Occipital lobe (tissue), 2 donors: ENCODE measurements around the gene FGF11. TPM values are rescaled to one million over a fixed set of nuclear protein-coding genes. Genes with fewer than 3 reads are reported as not detected.
"Not testable (repeated sequence)": the region's sequence is repeated elsewhere in the genome, so short reads cannot be mapped to it uniquely, and the experiment has no call there.

ENCODE experiments used
- DNase-seq: peaks from one replicate; lab custom pipeline; 2025; lab: John Stamatoyannopoulos, UW
- total RNA-seq: library from RNA; depleted of rRNA; stranded (reverse); fragments of >200 nt; gene quantifications from one replicate; pipeline ENCODE4 v1.2.3, GENCODE V29; 2014

Gene FGF11
- total RNA-seq, 1 donor from 2014 or later: 18.2 TPM

DNA sequence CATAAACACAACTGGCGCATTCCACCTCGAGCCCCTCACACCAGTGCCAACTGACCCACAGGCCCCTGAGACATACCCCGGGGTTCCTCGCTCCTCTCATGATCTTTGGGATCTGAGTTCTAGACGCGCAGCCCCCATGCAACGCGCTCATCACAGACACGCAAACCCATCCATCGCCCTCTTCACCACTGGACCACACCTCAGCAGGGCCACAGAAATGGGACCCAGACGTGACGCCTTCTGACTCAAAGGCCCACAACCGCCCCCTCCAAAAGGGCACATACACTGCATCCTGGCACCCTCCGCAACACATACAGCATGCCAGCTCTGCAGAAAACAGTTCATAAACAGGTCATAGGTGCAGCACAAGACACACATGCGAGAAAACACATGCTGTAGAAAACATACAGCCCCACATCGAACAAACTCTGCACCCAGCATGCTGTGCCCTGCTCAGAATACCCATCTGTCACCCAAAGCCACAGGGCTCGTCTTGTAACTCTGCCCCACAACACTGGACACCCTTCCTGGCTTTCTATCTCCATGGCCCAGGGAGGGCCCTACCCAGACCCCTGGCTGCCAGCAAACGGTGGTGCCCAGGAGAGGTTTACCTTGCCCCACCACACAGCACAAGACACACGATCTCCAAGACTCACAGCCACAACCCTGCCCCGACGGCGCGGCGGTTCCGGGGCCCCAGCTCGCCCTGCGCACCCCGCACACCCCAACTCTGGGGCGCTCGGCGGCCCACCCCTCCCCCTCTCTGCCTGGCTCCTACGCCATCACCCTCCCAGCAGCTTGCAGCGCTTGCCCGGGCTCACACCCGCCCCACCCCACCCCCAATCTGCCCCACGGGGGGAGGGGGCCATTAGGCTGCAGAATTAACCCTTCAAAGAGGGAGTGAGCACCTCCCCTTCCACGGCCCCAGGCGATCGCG, 39.2 kb downstream of the FGF11 start:
- DNase-seq: peak; percentile 34

- DNase-seq: peak; percentile 69
Measured at GRCh38 chr17:7479213-7480088, 40.1 kb downstream of the FGF11 start, which contains the start of gene ZBTB4. Gene ZBTB4 (minus strand): TSS chr17:7479631. CDS start chr17:7466801, 12,830 bp downstream.

GRCh38 chr17:7480089-7480384, 40.7 kb downstream of the FGF11 start:
- no peak for DNase-seq

DNA sequence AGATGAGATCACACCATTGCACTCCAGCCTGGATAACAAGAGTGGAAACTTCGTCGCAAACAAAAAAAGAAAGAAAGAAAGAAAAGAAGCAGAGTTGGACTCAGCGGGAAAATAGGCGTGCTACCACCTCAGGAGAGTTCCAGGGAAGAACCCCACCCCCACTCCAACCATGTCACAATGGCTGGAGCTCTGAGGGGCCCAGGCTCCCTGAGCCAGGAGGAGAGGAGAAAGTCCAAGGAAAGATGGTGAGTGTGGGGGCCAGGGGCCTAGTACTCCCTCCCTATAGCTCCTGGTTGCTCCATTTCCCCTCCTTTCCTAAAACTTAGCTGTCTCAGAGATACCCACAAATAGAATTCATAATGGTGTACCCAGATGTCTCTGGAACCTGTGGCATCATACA, 42.0 kb downstream of the FGF11 start, which contains the start of gene SLC35G6:
Gene SLC35G6 (plus strand): TSS at position 172 of the 400 bp plus-strand sequence. CDS start 71 bp downstream, at position 243.
- DNase-seq: not testable (repeated sequence)

DNA sequence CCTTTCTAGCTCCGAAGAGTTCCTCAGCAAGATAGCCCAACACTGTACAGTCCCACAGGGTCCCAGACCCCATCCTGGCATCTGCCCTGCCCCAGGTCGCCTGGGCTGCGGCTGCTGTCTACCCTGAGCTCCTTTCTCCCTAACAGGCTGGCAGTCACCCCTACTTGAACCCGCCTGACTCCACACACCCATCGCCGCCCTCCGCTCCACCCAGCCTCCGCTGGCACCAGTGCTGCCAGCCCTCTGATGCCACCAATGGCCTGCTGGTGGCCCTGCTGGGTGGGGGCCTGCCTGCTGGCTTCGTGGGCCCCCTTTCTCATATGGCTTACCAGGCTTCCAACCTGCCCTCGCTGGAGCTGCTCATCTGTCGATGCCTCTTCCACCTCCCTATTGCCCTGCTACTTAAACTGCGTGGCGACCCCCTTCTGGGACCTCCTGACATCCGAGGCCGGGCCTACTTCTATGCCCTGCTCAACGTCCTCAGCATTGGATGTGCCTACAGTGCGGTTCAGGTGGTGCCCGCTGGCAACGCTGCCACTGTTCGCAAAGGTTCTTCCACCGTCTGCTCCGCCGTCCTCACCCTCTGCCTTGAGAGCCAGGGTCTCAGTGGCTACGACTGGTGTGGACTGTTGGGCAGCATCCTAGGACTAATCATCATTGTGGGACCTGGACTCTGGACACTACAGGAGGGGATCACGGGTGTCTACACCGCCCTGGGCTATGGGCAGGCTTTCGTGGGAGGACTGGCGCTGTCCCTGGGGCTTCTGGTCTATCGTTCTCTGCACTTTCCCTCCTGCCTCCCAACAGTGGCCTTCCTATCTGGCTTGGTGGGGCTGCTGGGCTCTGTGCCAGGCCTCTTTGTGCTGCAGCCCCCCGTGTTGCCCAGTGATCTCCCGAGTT, 42.8 kb downstream of the FGF11 start:
- DNase-seq: not testable (repeated sequence)

DNA sequence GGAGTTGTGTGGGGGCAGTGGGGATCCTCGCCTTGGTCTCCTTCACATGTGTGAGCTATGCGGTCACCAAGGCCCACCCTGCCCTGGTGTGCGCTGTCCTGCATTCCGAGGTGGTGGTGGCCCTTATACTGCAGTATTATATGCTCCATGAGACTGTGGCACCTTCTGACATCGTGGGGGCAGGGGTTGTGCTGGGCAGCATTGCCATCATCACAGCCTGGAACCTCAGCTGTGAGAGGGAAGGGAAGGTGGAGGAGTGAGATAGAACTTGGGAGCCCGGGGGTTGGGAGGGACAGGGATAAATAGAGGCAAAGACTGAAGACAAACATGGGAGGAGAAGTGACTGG, 43.4 kb downstream of the FGF11 start:
- not testable (repeated sequence) for DNase-seq

GRCh38 chr17:7483255-7484066, 44.1 kb downstream of the FGF11 start:
- peak; percentile 96 for DNase-seq

DNA sequence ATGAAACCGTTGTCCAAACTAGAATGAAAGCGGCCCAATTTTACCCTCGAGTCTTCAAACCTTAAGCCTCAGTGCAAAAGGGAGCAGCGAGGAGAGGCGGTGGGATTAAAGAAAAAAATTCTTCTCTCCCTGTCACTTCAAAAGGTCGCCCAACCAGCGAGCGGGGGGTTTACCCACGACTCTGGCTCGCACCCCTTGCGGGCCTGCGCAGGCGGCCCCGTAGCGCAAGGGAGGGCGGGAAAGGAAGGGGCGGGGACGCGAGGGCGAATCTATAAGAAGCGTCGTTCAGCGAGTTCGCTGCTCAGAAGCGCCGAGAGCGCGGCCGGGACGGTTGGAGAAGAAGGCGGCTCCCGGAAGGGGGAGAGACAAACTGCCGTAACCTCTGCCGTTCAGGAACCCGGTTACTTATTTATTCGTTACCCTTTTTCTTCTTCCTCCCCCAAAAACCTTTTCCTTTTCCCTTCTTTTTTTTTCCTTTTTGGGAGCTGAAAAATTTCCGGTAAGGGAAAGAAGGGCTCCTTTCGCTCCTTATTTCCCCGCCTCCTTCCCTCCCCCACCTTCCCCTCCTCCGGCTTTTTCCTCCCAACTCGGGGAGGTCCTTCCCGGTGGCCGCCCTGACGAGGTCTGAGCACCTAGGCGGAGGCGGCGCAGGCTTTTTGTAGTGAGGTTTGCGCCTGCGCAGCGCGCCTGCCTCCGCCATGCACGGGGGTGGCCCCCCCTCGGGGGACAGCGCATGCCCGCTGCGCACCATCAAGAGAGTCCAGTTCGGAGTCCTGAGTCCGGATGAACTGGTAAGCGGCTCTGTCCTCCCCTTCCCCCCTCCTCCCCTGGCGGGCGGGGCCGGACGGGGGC, 45.0 kb downstream of the FGF11 start, which contains the start of gene POLR2A:
Gene POLR2A (plus strand): TSS at position 300 of the 852 bp plus-strand sequence.
- peak; percentile 96 for DNase-seq

GRCh38 chr17:7484919-7485377, 45.6 kb downstream of the FGF11 start:
- DNase-seq: no peak

DNA sequence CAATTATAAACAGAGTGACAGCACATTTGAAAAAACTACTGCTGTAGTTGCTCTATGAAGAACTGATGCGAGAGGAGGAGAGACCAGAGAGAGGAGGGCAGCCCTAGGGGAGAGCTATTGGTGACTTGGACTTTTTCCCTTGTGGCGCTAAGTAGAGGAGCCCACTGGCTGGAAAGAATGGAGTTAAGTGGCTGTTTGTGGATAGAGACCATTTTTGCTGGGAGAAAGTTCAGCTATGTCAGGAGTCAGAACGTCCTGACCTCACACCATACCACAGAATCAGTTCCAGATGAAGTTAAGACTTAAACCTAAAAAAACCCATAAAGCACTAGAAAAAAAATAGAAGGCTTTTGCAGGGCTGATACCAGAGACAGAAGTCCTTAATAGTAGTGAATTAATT, 46.9 kb downstream of the FGF11 start:
- no peak for DNase-seq

DNA sequence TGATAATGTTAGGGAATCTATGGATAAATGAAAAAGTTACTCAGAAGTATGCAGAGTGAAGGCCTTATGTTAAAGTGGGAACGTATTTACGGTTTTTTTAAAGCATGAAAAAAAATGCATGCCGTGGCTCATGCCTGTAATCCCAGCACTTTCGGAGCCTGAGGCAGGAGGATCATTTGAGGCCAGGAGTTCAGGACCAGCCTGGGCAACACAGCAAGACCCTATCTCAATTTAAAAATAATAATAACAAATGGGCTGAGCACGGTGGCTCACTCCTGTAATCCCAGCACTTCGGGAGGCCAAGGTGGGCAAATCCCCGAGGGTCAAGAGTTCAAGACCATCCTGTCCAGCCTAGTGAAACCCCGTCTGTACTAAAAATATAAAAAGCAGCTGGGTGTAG, 50.8 kb downstream of the FGF11 start:
- no peak for DNase-seq

DNA sequence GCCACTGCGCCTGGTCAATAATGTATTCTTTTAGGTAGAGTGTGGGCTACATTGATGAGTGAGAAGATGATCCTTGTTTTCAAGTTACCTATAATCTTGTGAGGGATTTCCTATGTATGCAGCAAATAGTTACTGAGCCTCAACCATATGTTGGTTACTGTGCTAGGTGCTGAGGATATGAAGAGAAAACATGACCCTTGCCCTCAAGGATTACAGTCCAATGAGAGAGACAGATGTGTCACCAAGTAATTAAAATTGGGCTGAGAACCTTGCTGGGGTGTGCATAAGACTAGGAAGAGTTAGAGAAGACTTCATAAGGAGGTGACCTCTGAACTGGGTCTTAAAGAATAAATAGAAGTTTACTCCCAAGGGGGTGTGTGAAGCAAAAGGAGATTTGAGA, 52.3 kb downstream of the FGF11 start:
- DNase-seq: no peak

DNA sequence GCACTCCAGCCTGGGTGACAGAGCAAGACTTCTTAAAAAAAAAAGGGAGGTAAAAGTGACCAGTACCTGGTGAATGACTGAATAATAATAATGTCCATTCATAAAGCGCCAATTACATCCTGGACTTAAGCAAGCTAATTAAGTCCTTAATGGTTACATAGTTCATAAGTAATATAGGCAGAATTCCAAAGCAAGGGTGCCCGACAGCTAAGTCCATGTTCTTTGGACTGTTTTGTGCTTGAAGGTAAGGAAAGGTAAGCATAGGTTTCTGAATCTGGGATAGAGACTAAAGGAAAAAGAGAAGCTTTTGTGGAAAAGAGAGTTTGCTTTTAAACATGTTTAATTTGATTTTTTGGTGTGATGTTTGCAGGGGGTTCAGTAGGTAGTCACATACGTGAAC, 54.6 kb downstream of the FGF11 start:
- DNase-seq: no peak

Other genes with a start within 250 kb of the FGF11 start
- gene DLG4, start 219.7 kb upstream of the FGF11 start, total RNA-seq: 131 TPM
- 77.2 TPM for gene ACADVL, start 219.6 kb upstream of the FGF11 start, total RNA-seq
- gene DVL2, start 205.0 kb upstream of the FGF11 start, total RNA-seq: 49.1 TPM
- gene PHF23, start 200.1 kb upstream of the FGF11 start, total RNA-seq: 33.7 TPM
- 93.3 TPM for gene GABARAP, start 197.1 kb upstream of the FGF11 start, total RNA-seq
- 26.5 TPM for gene CTDNEP1, start 187.8 kb upstream of the FGF11 start, total RNA-seq
- 25.4 TPM for gene ELP5, start 187.3 kb upstream of the FGF11 start, total RNA-seq
- 0.16 TPM for gene CLDN7, start 177.0 kb upstream of the FGF11 start, total RNA-seq
- gene SLC2A4, start 157.8 kb upstream of the FGF11 start, total RNA-seq: 0.16 TPM
- gene YBX2, start 144.9 kb upstream of the FGF11 start, total RNA-seq: 2.7 TPM
- 156 TPM for gene EIF5A, start 131.9 kb upstream of the FGF11 start, total RNA-seq
- 29.5 TPM for gene GPS2, start 124.2 kb upstream of the FGF11 start, total RNA-seq
- 46.6 TPM for gene NEURL4, start 110.2 kb upstream of the FGF11 start, total RNA-seq
- gene ACAP1, start 103.0 kb upstream of the FGF11 start, total RNA-seq: not detected
- 3.9 TPM for gene KCTD11, start 87.3 kb upstream of the FGF11 start, total RNA-seq
- gene TMEM95, start 84.4 kb upstream of the FGF11 start, total RNA-seq: not detected
- gene TNK1, start 58.4 kb upstream of the FGF11 start, total RNA-seq: 0.94 TPM
- 10.0 TPM for gene PLSCR3, start 45.0 kb upstream of the FGF11 start, total RNA-seq
- gene TMEM256, start 35.4 kb upstream of the FGF11 start, total RNA-seq: 55.2 TPM
- gene NLGN2, start 31.7 kb upstream of the FGF11 start, total RNA-seq: 9.2 TPM
- gene SPEM1, start 19.2 kb upstream of the FGF11 start, total RNA-seq: not detected
- gene SPEM2, start 13.9 kb upstream of the FGF11 start, total RNA-seq: not detected
- not detected for gene SPEM3, start 10.7 kb upstream of the FGF11 start, total RNA-seq
- gene TMEM102, start 4.1 kb upstream of the FGF11 start, total RNA-seq: 3.7 TPM
- 17.2 TPM for gene CHRNB1, start 5.5 kb downstream of the FGF11 start, total RNA-seq
- 17.6 TPM for gene ZBTB4, start 40.1 kb downstream of the FGF11 start, total RNA-seq
- not detected for gene SLC35G6, start 41.9 kb downstream of the FGF11 start, total RNA-seq
- gene POLR2A, start 44.9 kb downstream of the FGF11 start, total RNA-seq: 54.6 TPM
- 3.3 TPM for gene TNFSF12, start 109.5 kb downstream of the FGF11 start, total RNA-seq
- gene TNFSF13, start 119.2 kb downstream of the FGF11 start, total RNA-seq: 0.31 TPM
- 84.8 TPM for gene SENP3, start 122.4 kb downstream of the FGF11 start, total RNA-seq
- gene CD68, start 140.1 kb downstream of the FGF11 start, total RNA-seq: 0.62 TPM
- gene MPDU1, start 144.3 kb downstream of the FGF11 start, total RNA-seq: 34.8 TPM
- gene SOX15, start 150.6 kb downstream of the FGF11 start, total RNA-seq: 0.47 TPM
- 51.9 TPM for gene FXR2, start 175.4 kb downstream of the FGF11 start, total RNA-seq
- gene SAT2, start 188.3 kb downstream of the FGF11 start, total RNA-seq: 32.8 TPM
- not detected for gene SHBG, start 190.6 kb downstream of the FGF11 start, total RNA-seq
- gene ATP1B2, start 211.4 kb downstream of the FGF11 start, total RNA-seq: 5.0 TPM
- gene TP53, start 248.0 kb downstream of the FGF11 start, total RNA-seq: 9.4 TPM
- gene WRAP53, start 249.0 kb downstream of the FGF11 start, total RNA-seq: 9.5 TPM